ENCODE measurements around the gene QKI. TPM values are rescaled to one million over a fixed set of nuclear protein-coding genes. Genes with fewer than 3 reads are reported as not detected.

Gene QKI
- total and polyA plus RNA-seq, 2 of the 8 experiments (the other 6 are each of a cell fraction or from before 2014, with no cell fraction given) = 181 to 183 TPM

- TF ChIP-seq SRF (IDR thresholded peaks at IDR 0.05; ENCODE audit: low read depth, low read length) = no peak
- TF ChIP-seq TEAD4 (IDR thresholded peaks at IDR 0.05; ENCODE audit: low read depth, low read length) = no peak
- no peak for TF ChIP-seq BCL11A (IDR thresholded peaks at IDR 0.05; ENCODE audit: low read depth in 2 of 2, low read length in 2 of 2)
- no peak for TF ChIP-seq EP300 (IDR thresholded peaks at IDR 0.05; ENCODE audit: borderline replicate concordance in 1 of 2, low read depth in 2 of 2, low read length in 2 of 2)
- no peak for TF ChIP-seq SP1 (IDR thresholded peaks at IDR 0.05; ENCODE audit: low read depth, low read length)
- TF ChIP-seq RNF2 (IDR thresholded peaks at IDR 0.05; ENCODE audit: borderline replicate concordance, low read depth, low read length, missing control alignments, poor library complexity, severe bottlenecking) = no peak
- no peak for TF ChIP-seq RAD21 (IDR thresholded peaks at IDR 0.05 in 1 of 2, conservative IDR thresholded peaks at IDR 0.05 in 1 of 2; ENCODE audit: low read depth in 2 of 2, low read length in 2 of 2)
- TF ChIP-seq NRF1 (IDR thresholded peaks at IDR 0.05; ENCODE audit: low read depth, low read length) = no peak
- no peak for TF ChIP-seq FOSL1 (IDR thresholded peaks at IDR 0.05; ENCODE audit: insufficient read depth, low read depth, low read length)
- TF ChIP-seq SIN3A (conservative IDR thresholded peaks at IDR 0.05 in 1 of 2, IDR thresholded peaks at IDR 0.05 in 1 of 2; ENCODE audit: low read depth in 1 of 2, low read length in 2 of 2) = no peak
- no peak for TF ChIP-seq ASH2L (IDR thresholded peaks at IDR 0.05; ENCODE audit: low read length)
These were observed 98.5 kb downstream of the QKI start (continued) for GRCh38 chr6:163513003-163513402.
